ENCODE data around the gene FAM168A.
"Not testable (repeated sequence)": the region's sequence is repeated elsewhere in the genome, so short reads cannot be mapped to it uniquely, and the experiment has no call there.

The FAM168A gene

GRCh38 chr11:73585834-73586575 is 11.9 kb downstream of the FAM168A start:
- Histone ChIP-seq H3K9ac (ENCODE audit: low read length) (no peak overlapping the region), H3K9me2 (replicated peaks; ENCODE audit: insufficient read depth, low read length) (no peaks in the 10 kb centered on the region), H4K20me1 (ENCODE audit: insufficient read depth, low read length) (no peaks in the 10 kb centered on the region), H3K4me2 (ENCODE audit: low read depth, low read length) (no peak overlapping the region), H3F3A (ENCODE audit: insufficient read depth, low read length) (no peaks in the 10 kb centered on the region), H3K27ac (ENCODE audit: low read length) (no peak overlapping the region), H3K79me2 (ENCODE audit: low read length) (peaks cover 8% of the 10 kb centered on the region; the same call in 1 of the 2 replicates), H3K4me3 (ENCODE audit: low read length) (no peak overlapping the region), H3K36me3 (replicated peaks; ENCODE audit: insufficient read depth, low read length) (no peaks in the 10 kb centered on the region), H2AFZ (ENCODE audit: low read length) (no peak overlapping the region), H3K27me3 (replicated peaks; ENCODE audit: insufficient read depth, low read length) (no peaks in the 10 kb centered on the region), H3K4me1 (ENCODE audit: low read length) (no peaks in the 10 kb centered on the region), H3K9me3 (replicated peaks; ENCODE audit: insufficient read depth, low read length) (no peaks in the 10 kb centered on the region)
- DNase-seq, result no peak
- TF ChIP-seq EZH2 (optimal IDR thresholded peaks at IDR 0.05; ENCODE audit: low read depth, low read length) (no peak), EZH2phosphoT487 (IDR thresholded peaks at IDR 0.05; ENCODE audit: low read length) (no peak)
- TF ChIP-seq, protein P1, sequence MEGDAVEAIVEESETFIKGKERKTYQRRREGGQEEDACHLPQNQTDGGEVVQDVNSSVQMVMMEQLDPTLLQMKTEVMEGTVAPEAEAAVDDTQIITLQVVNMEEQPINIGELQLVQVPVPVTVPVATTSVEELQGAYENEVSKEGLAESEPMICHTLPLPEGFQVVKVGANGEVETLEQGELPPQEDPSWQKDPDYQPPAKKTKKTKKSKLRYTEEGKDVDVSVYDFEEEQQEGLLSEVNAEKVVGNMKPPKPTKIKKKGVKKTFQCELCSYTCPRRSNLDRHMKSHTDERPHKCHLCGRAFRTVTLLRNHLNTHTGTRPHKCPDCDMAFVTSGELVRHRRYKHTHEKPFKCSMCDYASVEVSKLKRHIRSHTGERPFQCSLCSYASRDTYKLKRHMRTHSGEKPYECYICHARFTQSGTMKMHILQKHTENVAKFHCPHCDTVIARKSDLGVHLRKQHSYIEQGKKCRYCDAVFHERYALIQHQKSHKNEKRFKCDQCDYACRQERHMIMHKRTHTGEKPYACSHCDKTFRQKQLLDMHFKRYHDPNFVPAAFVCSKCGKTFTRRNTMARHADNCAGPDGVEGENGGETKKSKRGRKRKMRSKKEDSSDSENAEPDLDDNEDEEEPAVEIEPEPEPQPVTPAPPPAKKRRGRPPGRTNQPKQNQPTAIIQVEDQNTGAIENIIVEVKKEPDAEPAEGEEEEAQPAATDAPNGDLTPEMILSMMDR (IDR thresholded peaks at IDR 0.05; ENCODE audit: low read length), result no peak

GRCh38 chr11:73584831-73585230 is 13.1 kb downstream of the FAM168A start:
- Histone ChIP-seq H3K9me3 (replicated peaks; ENCODE audit: insufficient read depth, low read length) (no peaks in the 10 kb centered on the region), H3K79me2 (ENCODE audit: low read length) (peaks cover 8% of the 10 kb centered on the region; the same call in 1 of the 2 replicates), H3K27me3 (replicated peaks; ENCODE audit: insufficient read depth, low read length) (no peaks in the 10 kb centered on the region), H3K4me2 (ENCODE audit: low read depth, low read length) (no peak overlapping the region), H3F3A (ENCODE audit: insufficient read depth, low read length) (no peaks in the 10 kb centered on the region), H3K9ac (ENCODE audit: low read length) (no peak overlapping the region), H3K27ac (ENCODE audit: low read length) (no peak overlapping the region), H3K4me3 (ENCODE audit: low read length) (no peak overlapping the region), H3K36me3 (replicated peaks; ENCODE audit: insufficient read depth, low read length) (no peaks in the 10 kb centered on the region), H4K20me1 (ENCODE audit: insufficient read depth, low read length) (no peaks in the 10 kb centered on the region), H2AFZ (ENCODE audit: low read length) (no peak overlapping the region), H3K9me2 (replicated peaks; ENCODE audit: insufficient read depth, low read length) (no peaks in the 10 kb centered on the region), H3K4me1 (ENCODE audit: low read length) (no peaks in the 10 kb centered on the region)
- TF ChIP-seq EZH2 (optimal IDR thresholded peaks at IDR 0.05; ENCODE audit: low read depth, low read length) (no peak), EZH2phosphoT487 (IDR thresholded peaks at IDR 0.05; ENCODE audit: low read length) (no peak)
- TF ChIP-seq, protein P1 (IDR thresholded peaks at IDR 0.05; ENCODE audit: low read length), result no peak
- DNase-seq, result no peak

DNA sequence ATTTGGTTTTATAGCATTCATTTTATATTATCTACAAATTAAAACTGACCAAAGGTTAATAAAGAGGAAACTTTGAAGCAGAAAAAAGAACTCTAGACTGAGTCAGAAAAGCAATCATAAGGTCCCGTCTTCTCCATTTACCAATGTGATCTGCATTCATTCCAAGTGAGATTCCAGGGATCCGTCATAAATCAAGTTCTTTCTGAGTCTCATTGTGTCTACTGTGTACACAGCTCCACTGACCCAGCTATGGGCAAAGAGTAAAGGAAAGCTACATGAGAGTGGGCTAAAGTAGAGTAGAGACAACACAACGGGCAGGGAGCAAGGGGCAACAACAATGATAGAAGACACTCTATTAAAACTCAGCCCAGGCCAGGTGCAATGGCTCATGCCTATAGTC is 15.3 kb downstream of the FAM168A start:
- no peak for DNase-seq
- Histone ChIP-seq H3F3A (ENCODE audit: insufficient read depth, low read length) (no peaks in the 10 kb centered on the region), H3K9ac (ENCODE audit: low read length) (no peak overlapping the region), H4K20me1 (ENCODE audit: insufficient read depth, low read length) (no peaks in the 10 kb centered on the region), H3K4me1 (ENCODE audit: low read length) (no peaks in the 10 kb centered on the region), H3K9me3 (replicated peaks; ENCODE audit: insufficient read depth, low read length) (no peaks in the 10 kb centered on the region), H3K27ac (ENCODE audit: low read length) (no peak overlapping the region), H3K36me3 (replicated peaks; ENCODE audit: insufficient read depth, low read length) (no peaks in the 10 kb centered on the region), H3K9me2 (replicated peaks; ENCODE audit: insufficient read depth, low read length) (no peaks in the 10 kb centered on the region), H3K27me3 (replicated peaks; ENCODE audit: insufficient read depth, low read length) (no peaks in the 10 kb centered on the region), H3K4me3 (ENCODE audit: low read length) (no peak overlapping the region), H3K4me2 (ENCODE audit: low read depth, low read length) (no peak overlapping the region), H3K79me2 (ENCODE audit: low read length) (peaks cover 6% of the 10 kb centered on the region; the same call in 1 of the 2 replicates), H2AFZ (ENCODE audit: low read length) (no peak overlapping the region)
- TF ChIP-seq EZH2phosphoT487 (IDR thresholded peaks at IDR 0.05; ENCODE audit: low read length), result no peak
- TF ChIP-seq EZH2 (optimal IDR thresholded peaks at IDR 0.05; ENCODE audit: low read depth, low read length), result no peak
- TF ChIP-seq, protein P1 (IDR thresholded peaks at IDR 0.05; ENCODE audit: low read length), result no peak

GRCh38 chr11:73580749-73581148 is 17.2 kb downstream of the FAM168A start:
- H3K79me2 ChIP-seq (ENCODE audit: low read length); H3K9ac ChIP-seq (ENCODE audit: low read length); H3K4me3 ChIP-seq (ENCODE audit: low read length); H3K4me2 ChIP-seq (ENCODE audit: low read depth, low read length); H3K27ac ChIP-seq (ENCODE audit: low read length); H3K36me3 ChIP-seq (replicated peaks; ENCODE audit: insufficient read depth, low read length); DNase-seq; H2AFZ ChIP-seq (ENCODE audit: low read length); H3K4me1 ChIP-seq (ENCODE audit: low read length); H3K9me3 ChIP-seq (replicated peaks; ENCODE audit: insufficient read depth, low read length); H3K9me2 ChIP-seq (replicated peaks; ENCODE audit: insufficient read depth, low read length); H3F3A ChIP-seq (ENCODE audit: insufficient read depth, low read length); H4K20me1 ChIP-seq (ENCODE audit: insufficient read depth, low read length); H3K27me3 ChIP-seq (replicated peaks; ENCODE audit: insufficient read depth, low read length): not testable (repeated sequence)
